H9 (cell line): ENCODE measurements around the gene ZMIZ1. TPM values are rescaled to one million over a fixed set of nuclear protein-coding genes. Genes with fewer than 3 reads are reported as not detected.

Experiments
- DNase-seq: peaks from one replicate; pipeline ENCODE4 v3.0.0-alpha.2; 2017
- H2AFZ ChIP-seq: one replicate; pipeline ENCODE4 v1.6.1; 2013; ENCODE audit warnings: mild to moderate bottlenecking, low read length, control low read depth, moderate library complexity
- H2AK5ac ChIP-seq: 2 replicates; pipeline ENCODE4 v1.6.1; 2013; ENCODE audit warnings: low read length, control low read depth, mixed read lengths; ENCODE audit not compliant: insufficient read length
- H2BK120ac ChIP-seq: one replicate; pipeline ENCODE4 v1.6.1; 2013; ENCODE audit warnings: low read depth, mild to moderate bottlenecking, low read length, control low read depth, inconsistent platforms; ENCODE audit not compliant: poor library complexity, severe bottlenecking
- H2BK12ac ChIP-seq: 2 replicates; pipeline ENCODE4 v1.6.1; 2013; ENCODE audit warnings: low read length, control low read depth, mixed read lengths, low read depth; ENCODE audit not compliant: insufficient read length
- H2BK15ac ChIP-seq: 2 replicates; pipeline ENCODE4 v1.6.1; 2013; ENCODE audit warnings: low read depth, low read length, control low read depth
- H2BK20ac ChIP-seq: one replicate; pipeline ENCODE4 v1.6.1; 2013; ENCODE audit warnings: low read depth, mild to moderate bottlenecking, low read length, control low read depth, inconsistent platforms; ENCODE audit not compliant: poor library complexity, severe bottlenecking
- H2BK5ac ChIP-seq: 2 replicates; pipeline ENCODE4 v1.6.1; 2013; ENCODE audit warnings: low read length, control low read depth, mixed read lengths; ENCODE audit not compliant: insufficient read length
- H3K14ac ChIP-seq: 2 replicates; pipeline ENCODE4 v1.6.1; 2013; ENCODE audit warnings: low read length, control low read depth; ENCODE audit not compliant: insufficient read depth
- H3K18ac ChIP-seq: 2 replicates; pipeline ENCODE4 v1.6.1; 2013; ENCODE audit warnings: low read depth, mild to moderate bottlenecking, mixed read lengths, low read length, control low read depth; ENCODE audit not compliant: insufficient read length
- H3K23ac ChIP-seq: 2 replicates; pipeline ENCODE4 v1.6.1; 2013; ENCODE audit warnings: low read length, control low read depth, mixed read lengths, low read depth; ENCODE audit not compliant: insufficient read length
- H3K23me2 ChIP-seq: 2 replicates; pipeline ENCODE4 v1.6.1; 2013; ENCODE audit warnings: low read depth, mild to moderate bottlenecking, mixed read lengths, low read length, control low read depth; ENCODE audit not compliant: insufficient read length, poor library complexity, severe bottlenecking
- H3K27ac ChIP-seq: 2 replicates; pipeline ENCODE4 v1.5.1; 2013; ENCODE audit warnings: low read length, control low read depth, mixed read lengths, low read depth; ENCODE audit not compliant: insufficient read length
- H3K27me3 ChIP-seq: 2 replicates; pipeline ENCODE4 v1.6.1; 2013; ENCODE audit warnings: low read length, control low read depth, inconsistent platforms; ENCODE audit not compliant: insufficient read depth
- H3K4ac ChIP-seq: 2 replicates; pipeline ENCODE4 v1.6.1; 2013; ENCODE audit warnings: low read depth, mild to moderate bottlenecking, control low read depth, inconsistent platforms, low read length, moderate library complexity
- H3K4me1 ChIP-seq: 2 replicates; pipeline ENCODE4 v1.6.1; 2013; ENCODE audit warnings: low read length, control low read depth, inconsistent platforms; ENCODE audit not compliant: insufficient read depth
- H3K4me2 ChIP-seq: 2 replicates; pipeline ENCODE4 v1.6.1; 2013; ENCODE audit warnings: low read length, control low read depth, mixed read lengths; ENCODE audit not compliant: insufficient read length, insufficient read depth
- H3K56ac ChIP-seq: 2 replicates; pipeline ENCODE4 v1.6.1; 2013; ENCODE audit warnings: low read depth, mild to moderate bottlenecking, mixed read lengths, low read length, control low read depth; ENCODE audit not compliant: insufficient read length
- H3K79me1 ChIP-seq: 2 replicates; pipeline ENCODE4 v1.6.1; 2013; ENCODE audit warnings: low read depth, mild to moderate bottlenecking, moderate library complexity, low read length, control low read depth, inconsistent platforms; ENCODE audit not compliant: insufficient read depth, poor library complexity, severe bottlenecking
- H3K79me2 ChIP-seq: 2 replicates; pipeline ENCODE4 v1.6.1; 2013; ENCODE audit warnings: low read length, control low read depth, inconsistent platforms; ENCODE audit not compliant: insufficient read depth
- H3K9ac ChIP-seq: 2 replicates; pipeline ENCODE4 v1.6.1; 2013; ENCODE audit warnings: low read length, control low read depth, mixed read lengths; ENCODE audit not compliant: insufficient read length; ENCODE audit errors: extremely low read depth
- H3K9me3 ChIP-seq: one replicate; pipeline ENCODE4 v1.6.1; 2013; ENCODE audit warnings: low read depth, low read length, inconsistent platforms; ENCODE audit not compliant: control insufficient read depth
- H3T11ph ChIP-seq: one replicate; pipeline ENCODE4 v1.6.1; 2013; ENCODE audit warnings: mild to moderate bottlenecking, low read length, control low read depth, inconsistent platforms
- H4K20me1 ChIP-seq: one replicate; pipeline ENCODE4 v1.6.1; 2013; ENCODE audit not compliant: control insufficient read depth, insufficient read length, insufficient read depth
- H4K5ac ChIP-seq: 2 replicates; pipeline ENCODE4 v1.6.1; 2013; ENCODE audit warnings: low read depth, mild to moderate bottlenecking, mixed read lengths, low read length, control low read depth; ENCODE audit not compliant: insufficient read length
- H4K8ac ChIP-seq: replicated peaks from 2 replicates; pipeline ENCODE4 v1.6.1; 2013; ENCODE audit warnings: low read length, control low read depth, mixed read lengths, low read depth; ENCODE audit not compliant: insufficient read length
- H4K91ac ChIP-seq: 2 replicates; pipeline ENCODE4 v1.6.1; 2013; ENCODE audit warnings: low read depth, mild to moderate bottlenecking, moderate library complexity, mixed read lengths, low read length, control low read depth; ENCODE audit not compliant: insufficient read length
- H3K27ac Mint-ChIP-seq, 3 experiments: 2 replicates in 2 of 3; 3 replicates in 1 of 3; pipeline ENCODE4 v1.8.0; 2020 to 2021; ENCODE audit warnings: mixed read lengths in 3 of 3, mild to moderate bottlenecking in 1 of 3, moderate library complexity in 1 of 3
- H3K27me3 Mint-ChIP-seq: 2 replicates; pipeline ENCODE4 v1.8.0; 2021; ENCODE audit warnings: low read depth, mild to moderate bottlenecking, moderate library complexity, mixed read lengths
- H3K36me3 Mint-ChIP-seq, 3 experiments: 2 replicates in 2 of 3; 3 replicates in 1 of 3; pipeline ENCODE4 v1.8.0; 2020 to 2021; ENCODE audit warnings: low read depth in 3 of 3, mixed read lengths in 3 of 3; ENCODE audit not compliant: insufficient read depth in 1 of 3
- H3K4me1 Mint-ChIP-seq, 2 experiments: 2 replicates each; pipeline ENCODE4 v1.8.0; 2020; ENCODE audit warnings: mixed read lengths in 2 of 2
- H3K4me3 Mint-ChIP-seq, 2 experiments: 2 replicates in 1 of 2; 3 replicates in 1 of 2; pipeline ENCODE4 v1.8.0; 2020 to 2021; ENCODE audit warnings: mild to moderate bottlenecking in 2 of 2, mixed read lengths in 2 of 2, moderate library complexity in 1 of 2
- H3K9me3 Mint-ChIP-seq, 2 experiments: 2 replicates in 1 of 2; 3 replicates in 1 of 2; pipeline ENCODE4 v1.8.0; 2020; ENCODE audit warnings: mild to moderate bottlenecking in 2 of 2, mixed read lengths in 2 of 2, moderate library complexity in 1 of 2
- CTCF ChIP-seq: fragments of 200-600 bp; sonication (generic); conservative IDR thresholded peaks from 3 replicates; pipeline ENCODE4 v1.8.0; 2021; ENCODE audit warnings: antibody characterized with exemption, mild to moderate bottlenecking
- WGBS: extraction: QIAGEN DNeasy Blood & Tissue Kit; methylation state at CpG from one replicate; pipeline ENCODE4 v1.1.7; 2013; ENCODE audit warnings: missing lambda C conversion rate, low lambda C conversion rate, mixed read lengths; ENCODE audit not compliant: insufficient read length; ENCODE audit errors: extremely low coverage; 5-methylcytosine and 5-hydroxymethylcytosine counted together
- total RNA-seq: library from RNA; stranded (reverse); gene quantifications from 2 replicates; pipeline ENCODE4 v1.2.1, GENCODE V29; 2021

The ZMIZ1 gene
- total RNA-seq, 1 experiment from 2014 or later, result 36.9 TPM

GRCh38 chr10:79308016-79308415 is 239.2 kb downstream of the ZMIZ1 start:
- Histone ChIP-seq H2BK120ac (no peak overlapping the region), H3K56ac (no peak overlapping the region), H3K14ac (no peak overlapping the region), H4K20me1 (no peaks in the 10 kb centered on the region), H3K4ac (no peak overlapping the region), H2AK5ac (no peak overlapping the region), H3K9me3 (no peaks in the 10 kb centered on the region), H3K79me1 (no peaks in the 10 kb centered on the region), H2BK12ac (no peak overlapping the region), H3K4me1 (no peaks in the 10 kb centered on the region), H4K5ac (no peak overlapping the region), H3K18ac (no peak overlapping the region), H2BK5ac (no peak overlapping the region), H3T11ph (no peak overlapping the region), H3K23me2 (no peaks in the 10 kb centered on the region), H3K23ac (no peak overlapping the region), H3K27me3 (no peaks in the 10 kb centered on the region), H2AFZ (no peak overlapping the region), H3K4me2 (no peak overlapping the region), H3K79me2 (no peaks in the 10 kb centered on the region), H3K27ac (no peak overlapping the region), H2BK20ac (no peak overlapping the region), H4K8ac (no peak overlapping the region), H4K91ac (no peak overlapping the region), H2BK15ac (no peak overlapping the region), H3K9ac (no peak overlapping the region)
- Mint-ChIP-seq H3K9me3 (no peaks in the 10 kb centered on the region), H3K27me3 (no peaks in the 10 kb centered on the region; the same call in 1 of the 2 replicates), H3K4me1 (peaks cover 0 to 3% of the 10 kb centered on the region in 2 experiments; a peak in 2 of 4 replicates), H3K27ac (no peak overlapping the region; a peak in 1 of 7 replicates), H3K4me3 (no peak overlapping the region), H3K36me3 (peaks cover 21 to 77% (median 44%) of the 10 kb centered on the region in 3 experiments)
- TF ChIP-seq CTCF, result no peak
- no peak for DNase-seq
- no CpG with 5 or more reads among the region's 7 CpGs for WGBS
